Activated naive CD4-positive, alpha-beta T cell treated with anti-CD3 and anti-CD28 coated beads, Interleukin-2, amount 50 U/mL, for 24 hours (primary cell): ENCODE measurements around the gene EZR.

Experiments
- H3K27ac Mint-ChIP-seq: one replicate; pipeline ENCODE4 v1.8.0; 2021; ENCODE audit warnings: mild to moderate bottlenecking, mixed read lengths
- H3K27me3 Mint-ChIP-seq: one replicate; pipeline ENCODE4 v1.8.0; 2021; ENCODE audit warnings: mixed read lengths
- H3K36me3 Mint-ChIP-seq: one replicate; pipeline ENCODE4 v1.8.0; 2021; ENCODE audit warnings: mixed read lengths
- H3K4me1 Mint-ChIP-seq: one replicate; pipeline ENCODE4 v1.8.0; 2021; ENCODE audit warnings: mixed read lengths
- H3K4me3 Mint-ChIP-seq: one replicate; pipeline ENCODE4 v1.8.0; 2021; ENCODE audit warnings: mild to moderate bottlenecking, mixed read lengths
- H3K9me3 Mint-ChIP-seq: one replicate; pipeline ENCODE4 v1.8.0; 2021; ENCODE audit warnings: mixed read lengths

The EZR gene

DNA sequence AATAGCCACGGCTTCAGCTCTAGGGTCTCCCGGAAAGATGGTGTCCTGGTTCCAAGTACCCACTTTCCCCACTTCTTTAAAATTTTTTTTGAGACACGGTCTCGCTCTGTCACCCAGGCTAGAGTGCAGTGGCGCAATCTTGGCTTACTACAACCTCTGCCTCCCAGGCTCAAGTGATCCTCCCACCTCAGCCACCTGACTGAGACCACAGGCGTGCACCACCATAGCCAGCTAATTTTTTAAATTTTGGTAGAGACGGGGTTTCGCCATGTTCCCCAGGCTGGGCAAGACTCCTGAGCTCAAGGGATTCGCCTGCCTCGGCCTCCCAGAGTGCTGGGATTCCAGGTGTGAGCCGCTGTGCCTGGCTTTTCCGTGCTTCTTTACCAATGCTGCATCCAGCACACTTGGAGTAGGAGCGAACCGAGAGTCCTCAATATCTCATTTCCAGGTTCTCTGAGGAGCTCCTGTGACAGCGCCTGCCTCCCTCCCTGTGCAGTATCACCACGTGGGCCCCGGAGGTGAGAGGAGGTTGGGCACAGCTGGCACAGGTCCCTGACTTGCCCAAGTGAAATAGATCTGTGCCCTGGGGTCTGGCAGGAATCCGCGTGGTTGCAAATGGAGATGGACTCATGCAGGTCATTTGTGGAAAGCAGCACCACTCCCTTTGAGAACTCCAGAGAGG lies 37.3 kb downstream of the EZR start:
- Mint-ChIP-seq H3K27ac (no peak overlapping the region), H3K9me3 (no peaks in the 10 kb centered on the region), H3K4me3 (no peak overlapping the region), H3K27me3 (no peaks in the 10 kb centered on the region), H3K4me1 (peaks cover 43% of the 10 kb centered on the region), H3K36me3 (peaks cover 27% of the 10 kb centered on the region)

DNA sequence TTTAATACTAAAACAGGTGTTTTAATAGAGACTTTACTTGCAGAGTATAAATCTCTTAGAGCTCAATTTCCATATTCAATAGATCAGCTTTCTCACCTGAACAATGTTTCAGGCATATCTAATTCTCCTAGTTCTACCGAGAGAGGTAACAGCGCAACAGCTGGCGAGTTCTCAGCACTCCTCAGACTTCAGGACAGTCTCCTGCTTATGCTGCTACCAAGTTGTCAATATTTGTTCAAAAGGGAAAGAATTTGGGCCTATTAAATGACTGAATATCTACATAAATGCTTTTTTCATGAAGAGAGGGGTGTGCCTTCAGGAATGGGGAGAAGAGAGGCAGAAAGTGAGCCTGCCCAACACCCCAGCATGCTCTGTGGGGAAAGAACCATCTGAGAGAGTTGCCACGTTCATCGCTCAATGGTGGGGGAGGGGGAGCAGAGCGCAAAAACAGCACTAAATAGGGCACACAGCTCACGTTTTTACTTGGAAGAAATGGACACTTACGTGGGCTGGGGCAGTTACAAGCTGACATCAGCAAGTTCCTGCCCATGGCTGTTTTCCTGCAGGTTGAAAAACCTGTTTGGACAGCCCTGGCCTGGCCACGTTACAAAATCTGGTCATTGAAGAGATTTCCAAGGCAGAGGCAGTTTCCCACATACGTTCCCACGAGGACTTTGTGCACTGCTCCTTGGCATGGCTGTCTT lies 38.0 kb downstream of the EZR start:
- Mint-ChIP-seq H3K9me3 (no peaks in the 10 kb centered on the region), H3K27ac (no peak overlapping the region), H3K27me3 (no peaks in the 10 kb centered on the region), H3K36me3 (peaks cover 23% of the 10 kb centered on the region), H3K4me1 (peaks cover 38% of the 10 kb centered on the region), H3K4me3 (no peak overlapping the region)

DNA sequence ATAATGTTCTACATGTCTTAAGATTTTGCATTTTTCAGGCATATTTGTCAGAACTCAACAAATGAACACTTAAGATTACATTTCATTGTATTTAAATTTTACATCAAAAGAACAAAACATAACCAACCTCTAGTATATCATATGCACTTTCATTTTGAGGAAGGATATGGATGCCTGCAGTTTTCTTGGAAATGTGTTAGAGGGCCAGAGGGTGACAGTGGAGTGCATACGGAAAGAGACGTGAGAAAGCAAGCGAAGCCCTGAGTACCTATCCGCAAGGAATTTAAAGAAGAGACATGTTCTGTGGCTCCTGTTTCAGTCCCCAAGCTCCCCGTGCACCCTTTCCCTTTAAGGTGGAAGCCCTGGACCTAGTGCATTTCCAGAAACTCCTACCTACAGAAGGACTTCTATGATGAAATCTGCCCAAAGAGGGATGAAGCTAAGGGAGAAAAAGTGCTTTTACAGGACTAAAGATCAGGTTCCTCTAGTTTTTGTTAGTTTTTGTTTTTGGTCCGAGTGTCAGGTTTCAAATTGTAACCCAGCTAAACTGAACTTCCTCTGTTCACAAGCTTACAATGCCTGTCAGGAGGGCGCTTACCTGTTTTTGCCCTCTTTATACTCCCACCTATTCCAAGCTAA lies 38.8 kb downstream of the EZR start:
- H3K27me3 Mint-ChIP-seq, result no peaks in the 10 kb centered on the region
- H3K9me3 Mint-ChIP-seq, result no peaks in the 10 kb centered on the region
- H3K27ac Mint-ChIP-seq, result no peak overlapping the region
- no peak overlapping the region for H3K4me3 Mint-ChIP-seq
- H3K4me1 Mint-ChIP-seq, result peaks cover 36% of the 10 kb centered on the region
- peaks cover 23% of the 10 kb centered on the region for H3K36me3 Mint-ChIP-seq

DNA sequence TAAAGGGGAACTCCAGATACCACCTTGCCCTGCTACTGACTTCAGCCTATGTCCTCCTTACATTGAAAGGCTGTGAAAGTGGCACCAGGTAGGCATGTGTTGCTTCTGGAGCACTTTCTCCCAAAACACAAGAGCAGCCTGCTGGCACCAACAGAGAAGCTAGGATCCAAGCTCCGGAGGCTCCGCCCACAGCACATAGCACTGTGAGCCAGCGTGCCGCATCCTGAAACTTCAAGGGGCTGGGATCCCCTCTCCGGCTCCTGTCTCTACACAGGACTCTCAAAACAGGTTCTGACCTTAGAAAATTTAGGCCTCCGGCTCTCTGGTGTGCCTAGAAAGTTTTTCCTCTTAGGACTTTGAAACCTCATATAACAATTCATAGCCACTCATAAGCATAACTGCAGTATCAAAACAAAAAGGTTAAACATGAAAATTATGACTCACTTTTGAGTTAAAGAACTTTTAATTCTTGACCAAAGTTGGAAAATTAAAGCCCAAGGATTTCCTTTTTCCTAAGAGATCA lies 41.1 kb downstream of the EZR start:
- Mint-ChIP-seq H3K27ac (peak overlapping the region; percentile 30), H3K27me3 (no peaks in the 10 kb centered on the region), H3K36me3 (peaks cover 26% of the 10 kb centered on the region), H3K9me3 (no peaks in the 10 kb centered on the region), H3K4me3 (no peak overlapping the region), H3K4me1 (peaks cover 35% of the 10 kb centered on the region)

DNA sequence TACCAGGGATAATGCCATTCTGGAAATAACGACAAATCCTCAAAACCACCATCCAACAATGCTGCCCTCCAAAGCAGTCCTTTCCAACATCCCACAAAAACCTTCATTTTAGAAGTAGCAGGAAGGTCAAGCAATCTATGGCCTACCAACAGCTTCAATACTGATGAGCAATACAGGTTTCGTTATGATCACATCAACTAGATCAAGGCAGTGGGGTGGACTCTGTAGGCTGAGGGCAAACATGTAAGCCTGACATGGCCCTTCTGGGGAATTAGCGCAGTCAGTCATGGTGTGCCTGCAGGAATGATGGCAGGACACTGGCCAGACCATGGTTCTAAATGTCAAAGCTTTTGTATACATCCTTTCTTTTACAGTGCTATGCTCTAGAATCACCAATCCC lies 41.7 kb downstream of the EZR start:
- H3K4me1 Mint-ChIP-seq, result peaks cover 40% of the 10 kb centered on the region
- no peak overlapping the region for H3K4me3 Mint-ChIP-seq
- peaks cover 27% of the 10 kb centered on the region for H3K36me3 Mint-ChIP-seq
- H3K9me3 Mint-ChIP-seq, result no peaks in the 10 kb centered on the region
- no peaks in the 10 kb centered on the region for H3K27me3 Mint-ChIP-seq
- H3K27ac Mint-ChIP-seq, result no peak overlapping the region

DNA sequence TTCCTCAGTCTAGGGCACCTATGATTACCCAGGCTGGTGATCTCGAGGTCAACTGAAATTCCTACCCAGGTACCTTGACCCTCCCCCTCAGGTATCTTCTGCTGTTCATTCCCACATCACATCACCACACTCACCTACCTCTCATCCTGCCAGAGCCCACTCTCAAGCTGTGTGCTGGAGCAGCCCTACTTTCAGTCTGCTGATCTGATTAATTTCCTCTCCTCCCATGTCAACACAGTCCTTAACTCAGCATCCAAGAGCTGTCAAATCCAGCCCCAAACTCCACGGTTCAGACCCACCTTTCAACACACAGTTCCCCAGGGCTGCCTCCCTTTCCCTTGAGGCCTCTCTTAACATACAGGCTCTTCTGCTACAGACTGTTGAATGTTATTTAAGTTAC lies 42.4 kb downstream of the EZR start:
- H3K9me3 Mint-ChIP-seq, result no peaks in the 10 kb centered on the region
- H3K27me3 Mint-ChIP-seq, result no peaks in the 10 kb centered on the region
- H3K4me1 Mint-ChIP-seq, result peaks cover 48% of the 10 kb centered on the region
- peak overlapping the region; percentile 63 for H3K27ac Mint-ChIP-seq
- peaks cover 27% of the 10 kb centered on the region for H3K36me3 Mint-ChIP-seq
- H3K4me3 Mint-ChIP-seq, result no peak overlapping the region

DNA sequence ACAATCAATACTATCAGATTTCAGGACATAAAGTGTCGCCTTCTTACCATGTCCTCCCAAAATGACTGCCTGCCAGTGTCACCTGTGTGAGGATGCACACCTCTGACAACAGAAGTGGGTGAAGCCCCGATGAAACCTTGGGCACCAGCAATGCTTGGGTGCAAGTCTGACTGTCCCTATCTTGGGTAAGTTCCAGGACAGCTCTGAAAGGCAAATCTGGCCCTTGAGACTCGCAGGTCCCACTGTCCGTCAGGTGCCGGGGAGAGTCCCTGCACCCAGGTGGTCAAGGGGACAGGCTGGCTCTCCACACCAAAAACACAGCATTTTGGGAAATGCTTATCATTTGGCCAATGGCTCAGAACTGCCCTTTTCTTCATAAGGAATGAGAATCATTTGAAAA lies 43.3 kb downstream of the EZR start:
- Mint-ChIP-seq H3K27ac (no peak overlapping the region), H3K27me3 (no peaks in the 10 kb centered on the region), H3K9me3 (no peaks in the 10 kb centered on the region), H3K4me1 (peaks cover 52% of the 10 kb centered on the region), H3K36me3 (peaks cover 30% of the 10 kb centered on the region), H3K4me3 (no peak overlapping the region)

DNA sequence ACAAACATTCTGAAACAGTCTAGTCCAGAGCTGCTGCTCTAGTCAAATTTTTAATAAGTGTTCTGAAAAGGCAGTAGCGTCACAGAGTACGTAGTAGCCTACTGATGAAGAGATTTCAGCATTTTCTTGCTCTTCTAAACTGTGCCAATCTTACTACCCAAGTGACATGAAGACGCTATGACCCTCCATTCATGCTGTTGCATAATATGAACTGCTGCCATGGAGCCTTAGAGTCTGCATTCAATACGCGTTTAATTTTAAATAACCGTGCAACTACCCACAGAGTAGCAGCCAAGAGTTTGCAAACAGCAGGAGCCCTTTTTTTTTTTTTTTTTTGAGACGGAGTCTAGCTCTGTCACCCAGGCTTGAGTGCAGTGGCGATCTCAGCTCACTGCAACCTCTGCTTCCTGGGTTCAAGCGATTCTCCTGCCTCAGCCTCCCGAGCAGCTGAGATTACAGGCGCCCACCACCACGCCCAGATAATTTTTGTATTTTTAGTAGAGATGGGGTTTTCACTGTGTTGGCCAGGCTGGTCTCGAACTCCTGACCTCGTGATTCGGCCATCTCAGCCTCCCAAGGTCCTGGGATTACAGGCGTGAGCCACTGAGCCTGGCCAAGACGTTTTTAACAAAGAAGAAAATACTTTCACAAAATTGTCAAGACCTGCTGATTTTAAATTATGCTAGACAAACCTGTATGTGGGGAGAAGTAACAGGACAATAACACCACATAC lies 44.3 kb downstream of the EZR start:
- peaks cover 34% of the 10 kb centered on the region for H3K36me3 Mint-ChIP-seq
- no peak overlapping the region for H3K27ac Mint-ChIP-seq
- no peaks in the 10 kb centered on the region for H3K27me3 Mint-ChIP-seq
- peaks cover 55% of the 10 kb centered on the region for H3K4me1 Mint-ChIP-seq
- no peak overlapping the region for H3K4me3 Mint-ChIP-seq
- H3K9me3 Mint-ChIP-seq, result no peaks in the 10 kb centered on the region

DNA sequence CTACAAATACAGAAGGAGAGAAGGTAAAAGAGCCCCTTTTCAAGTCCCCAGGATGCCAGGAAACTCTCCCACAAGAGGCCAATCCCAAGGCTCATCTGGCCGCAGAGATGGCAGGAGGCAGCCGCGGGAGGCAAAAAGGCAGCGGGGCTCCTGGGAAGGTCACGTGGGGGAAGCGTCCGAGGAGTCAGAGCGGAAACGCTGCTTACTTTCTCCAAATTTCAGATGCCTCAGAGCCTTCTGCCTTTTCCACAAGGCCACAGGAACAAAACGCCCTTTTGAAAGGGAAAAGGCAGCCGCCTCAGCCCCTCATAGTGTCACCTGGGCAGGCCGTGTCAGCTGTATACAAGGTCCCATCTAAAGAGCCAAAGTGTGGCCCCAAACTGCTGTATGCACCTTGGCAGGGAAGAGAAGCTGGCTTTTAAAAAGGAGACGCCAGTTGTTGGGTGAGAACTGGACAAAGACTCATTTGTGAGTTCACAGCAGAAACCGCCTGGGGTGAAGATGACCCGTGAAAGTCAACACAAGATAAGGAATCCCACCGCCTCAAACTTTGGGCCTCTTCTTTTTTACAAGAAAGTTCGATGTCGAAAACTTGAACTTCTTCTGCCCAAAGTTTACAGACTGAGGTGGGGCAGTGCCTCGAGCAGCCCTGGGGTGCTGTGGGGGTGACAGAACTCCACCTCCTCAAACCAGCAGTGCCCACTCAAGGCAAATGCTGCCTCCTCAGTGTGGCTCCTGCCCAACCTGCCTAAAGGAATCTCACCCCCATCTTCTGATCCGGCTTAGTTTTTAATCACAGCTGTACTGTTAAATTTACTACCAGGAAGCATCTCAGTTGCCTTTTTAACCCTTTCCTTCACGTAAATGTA lies 45.4 kb downstream of the EZR start:
- peaks cover 37% of the 10 kb centered on the region for H3K36me3 Mint-ChIP-seq
- H3K4me1 Mint-ChIP-seq, result peaks cover 51% of the 10 kb centered on the region
- H3K27me3 Mint-ChIP-seq, result no peaks in the 10 kb centered on the region
- no peaks in the 10 kb centered on the region for H3K9me3 Mint-ChIP-seq
- H3K4me3 Mint-ChIP-seq, result no peak overlapping the region
- H3K27ac Mint-ChIP-seq, result peak overlapping the region; percentile 12

DNA sequence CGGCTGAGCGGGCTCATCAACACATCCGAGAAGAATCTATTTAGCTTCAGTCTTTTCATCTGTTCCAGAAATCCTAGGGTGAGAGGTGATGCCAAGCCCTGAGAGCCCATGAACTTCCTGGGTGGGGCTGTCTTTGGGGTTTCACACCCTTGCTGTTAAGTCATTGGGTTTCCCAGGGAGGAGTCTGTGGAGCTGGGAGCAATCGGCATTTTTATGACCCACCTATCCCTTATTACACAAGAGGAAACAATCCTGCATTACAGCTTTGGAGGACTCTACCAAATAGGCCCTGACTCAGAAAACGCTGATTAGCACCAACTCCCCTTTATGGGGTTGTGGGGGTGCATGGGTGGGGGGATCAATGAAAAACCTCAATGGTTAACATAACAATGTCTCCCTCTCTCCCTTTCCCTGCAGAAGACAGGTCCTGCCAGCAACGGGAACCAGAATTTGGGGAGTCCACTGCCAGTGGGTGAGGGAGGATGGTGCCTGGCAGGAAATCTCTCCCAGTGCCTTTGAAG lies 46.3 kb downstream of the EZR start:
- H3K9me3 Mint-ChIP-seq, result no peaks in the 10 kb centered on the region
- no peaks in the 10 kb centered on the region for H3K27me3 Mint-ChIP-seq
- H3K27ac Mint-ChIP-seq, result peak overlapping the region; percentile 59
- peaks cover 32% of the 10 kb centered on the region for H3K36me3 Mint-ChIP-seq
- H3K4me3 Mint-ChIP-seq, result peak overlapping the region; percentile 23
- peaks cover 48% of the 10 kb centered on the region for H3K4me1 Mint-ChIP-seq

DNA sequence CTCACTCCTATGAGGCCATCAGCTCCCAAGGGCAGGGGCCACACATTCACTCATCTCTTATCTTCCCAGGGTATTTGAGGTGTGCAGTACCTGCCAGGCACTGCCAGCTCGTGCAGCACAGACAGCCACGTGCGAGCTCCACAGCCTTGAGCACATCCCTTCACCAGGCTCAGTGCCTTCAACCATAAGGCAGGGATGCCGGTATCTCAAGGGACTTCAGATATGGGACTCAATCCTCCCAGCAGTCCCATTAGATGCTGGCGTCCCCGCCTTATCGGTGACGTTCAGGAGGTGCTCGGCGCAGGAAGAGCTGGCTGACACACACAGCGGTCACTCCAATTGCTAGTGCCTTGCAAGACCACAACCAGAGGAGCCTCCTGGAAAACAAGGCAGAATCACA lies 47.0 kb downstream of the EZR start:
- Mint-ChIP-seq H3K9me3 (no peaks in the 10 kb centered on the region), H3K4me3 (no peak overlapping the region), H3K27ac (no peak overlapping the region), H3K36me3 (peaks cover 31% of the 10 kb centered on the region), H3K4me1 (peaks cover 45% of the 10 kb centered on the region), H3K27me3 (no peaks in the 10 kb centered on the region)

DNA sequence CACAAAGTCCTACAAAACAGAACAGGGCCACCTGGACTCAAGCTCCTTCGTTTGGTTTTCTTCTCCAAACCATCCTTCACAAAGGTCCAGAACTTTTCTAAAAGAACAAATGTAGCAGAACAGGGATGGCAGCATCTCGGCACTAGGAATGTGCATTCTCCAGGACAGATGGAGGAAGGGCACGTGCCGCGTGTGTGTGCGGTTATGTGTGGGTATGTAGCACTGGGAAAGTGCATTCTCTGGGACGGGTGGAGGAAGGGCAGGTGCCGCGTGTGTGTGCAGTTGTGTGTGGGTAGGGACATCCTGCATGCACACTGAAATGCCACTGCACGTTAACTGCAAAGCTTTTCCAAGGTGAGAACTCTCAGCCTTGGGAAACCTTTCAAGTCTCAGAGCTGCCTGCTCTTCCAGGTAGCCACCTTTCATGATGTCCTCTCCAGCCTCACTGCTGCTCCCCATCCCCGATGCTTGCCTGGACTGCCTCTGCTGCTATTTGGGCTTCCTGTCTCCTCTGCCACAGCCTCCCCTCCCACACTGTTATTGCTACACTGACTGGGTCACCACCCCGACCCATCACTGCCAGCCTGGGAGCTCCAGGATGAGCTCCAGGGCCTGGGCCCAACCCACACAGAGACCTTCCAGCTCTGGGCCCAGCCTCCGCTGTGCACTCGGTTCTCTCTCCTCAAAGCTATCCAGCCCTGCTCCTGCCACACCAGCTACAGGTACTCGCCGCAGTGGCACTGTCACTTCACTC lies 47.6 kb downstream of the EZR start:
- peaks cover 45% of the 10 kb centered on the region for H3K4me1 Mint-ChIP-seq
- no peaks in the 10 kb centered on the region for H3K9me3 Mint-ChIP-seq
- H3K4me3 Mint-ChIP-seq, result peak overlapping the region; percentile 34
- H3K27me3 Mint-ChIP-seq, result no peaks in the 10 kb centered on the region
- H3K36me3 Mint-ChIP-seq, result peaks cover 26% of the 10 kb centered on the region
- no peak overlapping the region for H3K27ac Mint-ChIP-seq

DNA sequence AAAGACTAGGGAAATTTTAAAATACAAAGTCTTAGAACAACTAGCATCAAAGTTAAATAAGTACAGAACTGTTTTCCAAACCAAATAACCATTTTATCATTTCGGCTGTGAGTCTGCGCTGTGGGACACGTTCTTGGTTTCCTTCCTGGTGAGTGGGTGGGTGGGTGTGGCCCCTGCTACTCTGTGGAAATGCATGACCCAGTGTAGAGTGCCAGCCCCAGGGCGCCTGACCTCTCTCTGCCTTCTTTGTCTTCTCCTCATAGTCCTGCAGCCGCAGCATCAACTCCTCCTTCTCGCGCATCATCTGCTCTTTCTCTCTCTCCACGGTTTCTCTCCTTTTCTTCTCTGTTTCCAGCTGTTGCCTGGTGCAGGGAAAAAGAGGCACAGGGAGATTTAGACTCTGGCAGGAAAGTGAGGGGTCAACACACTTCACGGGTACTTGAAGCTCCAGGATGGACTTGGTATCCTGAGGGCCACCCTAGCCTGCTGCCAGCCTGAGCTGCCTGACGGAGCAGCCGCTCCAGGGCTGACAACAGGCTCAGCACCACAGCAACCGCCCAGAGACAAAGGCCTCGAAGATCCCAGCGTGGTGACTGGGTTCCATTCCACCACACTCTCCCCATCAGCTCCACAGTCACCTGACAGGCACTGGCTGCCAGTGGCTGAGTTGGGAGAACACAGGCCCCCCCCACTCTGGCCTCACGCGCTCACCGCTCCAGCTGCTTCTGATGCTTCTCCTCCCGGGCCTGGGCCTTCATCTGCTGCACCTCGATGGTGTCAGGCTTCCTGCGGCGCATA lies 48.4 kb downstream of the EZR start:
- H3K27ac Mint-ChIP-seq, result peak overlapping the region; percentile 31
- no peak overlapping the region for H3K4me3 Mint-ChIP-seq
- no peaks in the 10 kb centered on the region for H3K27me3 Mint-ChIP-seq
- H3K36me3 Mint-ChIP-seq, result peaks cover 31% of the 10 kb centered on the region
- H3K9me3 Mint-ChIP-seq, result no peaks in the 10 kb centered on the region
- H3K4me1 Mint-ChIP-seq, result peaks cover 45% of the 10 kb centered on the region
